HG02981 (cell line): ENCODE measurements around the gene POTEH.
"Not testable (repeated sequence)": the region's sequence is repeated elsewhere in the genome, so short reads cannot be mapped to it uniquely, and the experiment has no call there.

ENCODE experiments used
- ATAC-seq: cut with Tn5 transposase; IDR thresholded peaks from one replicate; pipeline ENCODE4 v1.9.1; 2021; ENCODE audit warnings: mild to moderate bottlenecking, moderate library complexity; ENCODE audit not compliant: unreplicated experiment

POTEH gene

GRCh38 chr22:15689749-15690125 lies at the start of gene POTEH:
Gene POTEH, plus strand, starts transcription at chr22:15690026. Its CDS starts 52 bp downstream, at chr22:15690078.
- not testable (repeated sequence) for ATAC-seq

- not testable (repeated sequence) for ATAC-seq
Observed at GRCh38 chr22:15642288-15642861, 47.5 kb upstream of the POTEH start.

- ATAC-seq = not testable (repeated sequence)
Observed at GRCh38 chr22:15651954-15652353, 37.9 kb upstream of the POTEH start.

- not testable (repeated sequence) for ATAC-seq
Observed at GRCh38 chr22:15652738-15653137, 37.1 kb upstream of the POTEH start.

GRCh38 chr22:15653241-15653640 lies 36.6 kb upstream of the POTEH start:
- not testable (repeated sequence) for ATAC-seq

- ATAC-seq = not testable (repeated sequence)
Observed at GRCh38 chr22:15661102-15661501, 28.7 kb upstream of the POTEH start.

- not testable (repeated sequence) for ATAC-seq
Observed at GRCh38 chr22:15664682-15665081, 25.1 kb upstream of the POTEH start.

GRCh38 chr22:15665478-15665877 lies 24.3 kb upstream of the POTEH start:
- not testable (repeated sequence) for ATAC-seq

GRCh38 chr22:15669430-15669829 lies 20.4 kb upstream of the POTEH start:
- ATAC-seq = not testable (repeated sequence)

GRCh38 chr22:15679702-15680101 lies 10.1 kb upstream of the POTEH start:
- not testable (repeated sequence) for ATAC-seq

GRCh38 chr22:15684115-15684514 lies 5.7 kb upstream of the POTEH start:
- not testable (repeated sequence) for ATAC-seq

- ATAC-seq = peak; percentile 51
Observed at GRCh38 chr22:15684695-15685094, 5.1 kb upstream of the POTEH start.

- ATAC-seq = not testable (repeated sequence)
Observed at GRCh38 chr22:15685641-15686040, 4.2 kb upstream of the POTEH start.

- not testable (repeated sequence) for ATAC-seq
Observed at GRCh38 chr22:15687086-15687485, 2.7 kb upstream of the POTEH start.

- ATAC-seq = not testable (repeated sequence)
Observed at GRCh38 chr22:15687676-15688075, 2.1 kb upstream of the POTEH start.

GRCh38 chr22:15688090-15688489 lies 1.7 kb upstream of the POTEH start:
- ATAC-seq = not testable (repeated sequence)

- ATAC-seq = not testable (repeated sequence)
Observed at GRCh38 chr22:15689012-15689748, 646 bp upstream of the POTEH start.

- ATAC-seq = not testable (repeated sequence)
Observed at GRCh38 chr22:15713600-15713999, 23.8 kb downstream of the POTEH start.

GRCh38 chr22:15714125-15714524 lies 24.3 kb downstream of the POTEH start:
- ATAC-seq = not testable (repeated sequence)

GRCh38 chr22:15721884-15722283 lies 32.1 kb downstream of the POTEH start:
- ATAC-seq = not testable (repeated sequence)

GRCh38 chr22:15729209-15729917 lies 39.5 kb downstream of the POTEH start:
- not testable (repeated sequence) for ATAC-seq

GRCh38 chr22:15731023-15731422 lies 41.2 kb downstream of the POTEH start:
- ATAC-seq = not testable (repeated sequence)
